T-helper 22 cell (primary cell): ENCODE results near the gene ADAP1.
"Not testable (repeated sequence)": the region's sequence is repeated elsewhere in the genome, so short reads cannot be mapped to it uniquely, and the experiment has no call there.

Source experiments
- DNase-seq: peaks from one replicate; pipeline ENCODE4 v3.0.0-alpha.2; 2020; ENCODE audit warnings: low read depth

ADAP1 gene

GRCh38 chr7:908591-909357 is 45.7 kb downstream of the ADAP1 start:
- DNase-seq: not testable (repeated sequence)

GRCh38 chr7:908159-908581 is 46.3 kb downstream of the ADAP1 start:
- no peak for DNase-seq

- DNase-seq: no peak
Measured at GRCh38 chr7:907158-907980, 47.1 kb downstream of the ADAP1 start.

- DNase-seq: no peak
Measured at GRCh38 chr7:906776-907157, 47.7 kb downstream of the ADAP1 start.

GRCh38 chr7:904847-905246 is 49.6 kb downstream of the ADAP1 start:
- DNase-seq: no peak

GRCh38 chr7:903921-904755 is 50.3 kb downstream of the ADAP1 start:
- no peak for DNase-seq

GRCh38 chr7:902996-903395 is 51.5 kb downstream of the ADAP1 start:
- no peak for DNase-seq

- DNase-seq: no peak
Measured at GRCh38 chr7:901388-902154, 52.9 kb downstream of the ADAP1 start.

- DNase-seq: no peak
Measured at GRCh38 chr7:901041-901387, 53.5 kb downstream of the ADAP1 start.

GRCh38 chr7:900331-901040 is 54.0 kb downstream of the ADAP1 start:
- DNase-seq: no peak

- no peak for DNase-seq
Measured at GRCh38 chr7:899806-900205, 54.7 kb downstream of the ADAP1 start.

- DNase-seq: no peak
Measured at GRCh38 chr7:898855-899681, 55.4 kb downstream of the ADAP1 start.

- no peak for DNase-seq
Measured at GRCh38 chr7:898460-898854, 56.0 kb downstream of the ADAP1 start.

- no peak for DNase-seq
Measured at GRCh38 chr7:897771-898376, 56.6 kb downstream of the ADAP1 start.

GRCh38 chr7:897086-897485 is 57.4 kb downstream of the ADAP1 start:
- no peak for DNase-seq

- no peak for DNase-seq
Measured at GRCh38 chr7:896346-897075, 58.0 kb downstream of the ADAP1 start.

GRCh38 chr7:895451-896052 is 58.9 kb downstream of the ADAP1 start:
- no peak for DNase-seq

GRCh38 chr7:894927-895450 is 59.5 kb downstream of the ADAP1 start:
- no peak for DNase-seq
